ENCODE results near the gene THRB.

Gene THRB

DNA sequence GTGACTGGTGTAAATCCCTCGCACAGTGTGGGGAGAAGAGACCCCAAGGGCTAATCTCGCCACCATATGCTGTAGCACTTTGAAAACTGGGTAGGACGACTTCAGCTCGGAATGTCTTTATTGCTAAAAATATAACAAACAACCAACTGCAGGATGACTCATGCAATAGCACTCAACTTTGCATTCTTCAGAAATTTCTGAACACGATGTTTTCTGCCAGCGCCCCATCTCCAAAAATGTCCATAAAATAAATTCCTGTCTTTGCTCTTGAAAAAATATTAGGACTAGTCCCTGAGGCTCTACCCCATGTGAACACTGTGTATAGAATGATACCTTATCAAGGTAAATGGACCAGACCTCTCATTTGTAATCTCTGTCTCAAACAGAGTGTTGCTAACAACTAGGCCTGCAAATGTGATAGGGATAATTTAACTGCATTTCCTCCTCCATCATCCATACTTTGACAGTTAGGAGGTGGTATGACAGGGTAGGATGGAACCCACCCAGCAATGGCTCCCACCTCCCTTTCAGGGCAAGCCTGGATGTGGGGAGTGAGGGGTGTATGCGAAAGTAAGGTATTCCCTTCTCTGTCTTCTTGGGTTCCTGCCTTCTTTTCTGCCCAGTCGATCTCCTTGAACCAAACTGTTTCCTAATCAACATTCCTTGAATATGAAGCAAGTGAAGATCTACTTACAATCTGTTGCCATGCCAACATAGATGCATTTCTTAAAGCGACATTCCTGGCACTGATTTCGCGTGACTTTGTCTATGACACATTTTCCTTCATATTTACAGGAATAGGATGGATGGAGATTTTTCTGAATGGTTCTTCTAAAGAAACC is 348.4 kb downstream of the THRB start:
- no peak overlapping the region for H3K4me3 Mint-ChIP-seq
- H3K36me3 Mint-ChIP-seq, result no peaks in the 10 kb centered on the region
- no peaks in the 10 kb centered on the region for H3K27me3 Mint-ChIP-seq
- H3K27ac Mint-ChIP-seq, result no peak overlapping the region
- H3K4me1 Mint-ChIP-seq, result no peaks in the 10 kb centered on the region
- no peaks in the 10 kb centered on the region for H3K9me3 Mint-ChIP-seq

DNA sequence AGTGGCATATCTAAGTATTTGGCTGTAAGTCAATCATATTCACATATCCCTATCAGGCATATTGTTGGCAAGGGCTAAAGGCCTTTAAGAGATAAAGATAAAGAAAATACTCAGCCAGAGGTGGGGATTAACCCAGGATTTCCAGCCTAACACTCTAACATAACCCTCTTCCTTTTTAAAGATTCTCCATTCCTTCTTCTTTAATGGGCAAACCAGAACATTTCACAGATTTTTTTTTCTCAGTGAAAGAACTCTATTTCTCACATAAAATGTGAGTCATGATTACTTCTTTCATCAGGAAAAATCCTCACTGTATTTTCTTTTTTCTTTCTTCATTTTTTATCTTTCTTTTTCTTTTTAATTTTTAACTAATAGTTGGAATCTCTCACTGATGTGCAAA is 349.2 kb downstream of the THRB start:
- no peaks in the 10 kb centered on the region for H3K9me3 Mint-ChIP-seq
- no peaks in the 10 kb centered on the region for H3K36me3 Mint-ChIP-seq
- H3K27me3 Mint-ChIP-seq, result no peaks in the 10 kb centered on the region
- no peaks in the 10 kb centered on the region for H3K4me1 Mint-ChIP-seq
- H3K4me3 Mint-ChIP-seq, result no peak overlapping the region
- no peak overlapping the region for H3K27ac Mint-ChIP-seq

DNA sequence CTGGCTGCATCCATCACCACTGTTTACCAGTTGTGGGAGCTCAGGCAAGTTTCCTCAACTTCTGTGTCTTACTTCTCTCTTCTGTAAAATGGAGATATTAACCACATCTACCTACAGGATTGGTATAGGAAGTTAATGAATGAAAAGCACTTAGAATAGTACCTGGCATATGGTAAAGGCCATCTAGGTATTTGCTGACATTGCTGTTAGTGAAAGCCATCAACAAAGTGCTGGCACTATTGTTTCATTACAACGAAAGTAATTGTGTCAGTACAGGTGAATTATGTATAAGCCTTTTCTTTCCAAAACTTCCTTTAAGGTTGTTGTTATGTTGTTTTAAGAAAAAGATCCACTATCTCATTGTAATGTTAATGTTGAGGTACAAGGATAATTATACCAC is 352.5 kb downstream of the THRB start:
- Mint-ChIP-seq H3K27ac (no peak overlapping the region), H3K4me3 (no peak overlapping the region), H3K4me1 (no peaks in the 10 kb centered on the region), H3K36me3 (no peaks in the 10 kb centered on the region), H3K27me3 (no peaks in the 10 kb centered on the region), H3K9me3 (no peaks in the 10 kb centered on the region)

DNA sequence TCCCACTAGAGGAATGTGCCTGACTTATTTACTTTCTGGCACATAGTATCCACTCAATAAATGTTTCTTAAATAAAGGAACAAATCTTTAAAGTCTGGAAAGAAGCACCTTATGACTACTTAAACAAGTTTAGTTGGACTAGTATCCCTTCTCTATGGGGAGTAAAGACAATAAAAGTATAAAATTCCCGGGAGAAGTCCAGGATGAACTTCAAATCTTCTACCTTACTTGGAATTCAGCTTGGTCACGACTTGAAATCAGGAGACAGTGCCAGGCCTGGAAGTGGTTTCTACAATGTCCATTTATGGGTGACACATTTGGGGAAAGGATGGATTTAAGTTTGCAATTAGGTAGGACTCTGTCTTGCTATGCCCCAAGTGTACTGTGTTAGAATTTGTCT is 353.1 kb downstream of the THRB start:
- Mint-ChIP-seq H3K4me1 (no peaks in the 10 kb centered on the region), H3K9me3 (no peaks in the 10 kb centered on the region), H3K27ac (no peak overlapping the region), H3K4me3 (no peak overlapping the region), H3K36me3 (no peaks in the 10 kb centered on the region), H3K27me3 (no peaks in the 10 kb centered on the region)

DNA sequence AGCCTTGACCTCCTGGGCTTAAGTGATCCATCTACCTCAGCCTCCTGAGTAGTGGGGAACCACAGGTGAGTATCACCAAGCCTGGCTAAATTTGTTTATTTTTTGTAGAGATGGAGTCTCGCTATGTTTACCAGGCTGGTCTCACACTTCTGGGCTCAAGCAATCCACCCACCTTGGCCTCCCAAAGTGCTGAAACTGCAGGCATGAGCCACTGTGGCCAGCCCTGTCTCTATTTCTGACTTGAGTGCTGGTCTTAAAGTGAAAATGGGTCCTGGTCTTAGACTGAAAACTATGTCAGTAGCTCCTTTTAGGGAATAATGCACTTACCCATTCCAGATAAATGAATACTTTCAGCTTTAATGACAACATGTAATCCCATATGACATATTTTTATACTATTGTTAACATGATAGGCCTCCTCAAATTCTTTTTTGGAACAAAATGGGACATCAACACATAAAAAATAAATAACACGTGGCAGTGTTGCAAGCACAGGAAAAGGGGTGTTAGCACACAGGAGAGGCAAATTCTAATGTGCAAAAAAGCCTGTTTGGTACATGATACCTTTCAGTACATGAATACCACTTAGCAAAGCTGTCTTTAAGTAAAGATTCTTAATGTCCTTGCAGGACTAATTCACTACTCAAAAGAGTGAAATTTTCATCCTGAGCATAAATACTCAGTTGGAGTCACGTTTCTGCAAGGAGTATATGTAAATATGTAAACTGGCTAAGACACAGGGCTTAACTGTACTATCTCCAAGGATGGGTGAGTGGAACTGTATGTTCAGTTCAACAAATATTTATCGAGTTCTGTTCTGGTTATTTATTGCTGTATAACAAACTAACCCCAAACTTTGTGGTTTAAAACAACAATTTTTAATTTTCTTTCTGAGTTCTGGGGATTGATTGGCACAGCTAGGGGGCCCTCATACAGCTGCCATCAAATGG is 354.9 kb downstream of the THRB start:
- no peaks in the 10 kb centered on the region for H3K27me3 Mint-ChIP-seq
- no peak overlapping the region for H3K27ac Mint-ChIP-seq
- no peaks in the 10 kb centered on the region for H3K4me1 Mint-ChIP-seq
- no peak overlapping the region for H3K4me3 Mint-ChIP-seq
- no peaks in the 10 kb centered on the region for H3K9me3 Mint-ChIP-seq
- no peaks in the 10 kb centered on the region for H3K36me3 Mint-ChIP-seq

DNA sequence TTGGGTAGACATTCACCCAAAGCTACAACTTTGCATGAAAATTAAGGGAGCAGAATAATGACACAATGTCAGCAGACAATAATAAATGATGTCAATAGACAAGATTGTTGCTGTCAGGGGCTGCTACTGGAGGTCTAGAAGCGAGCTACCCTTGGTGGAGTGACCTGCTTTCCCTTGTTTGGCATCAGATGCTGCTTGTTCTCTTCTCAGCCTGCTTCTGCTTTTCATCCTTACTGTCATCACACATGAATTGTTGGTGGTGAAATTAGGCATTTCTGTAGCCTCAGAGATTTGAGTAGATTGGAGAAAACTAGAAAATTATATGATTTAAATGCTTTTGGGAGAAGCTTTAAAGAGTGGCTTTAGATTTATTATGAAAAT is 355.8 kb downstream of the THRB start:
- Mint-ChIP-seq H3K4me1 (no peaks in the 10 kb centered on the region), H3K36me3 (no peaks in the 10 kb centered on the region), H3K27me3 (no peaks in the 10 kb centered on the region), H3K9me3 (no peaks in the 10 kb centered on the region), H3K4me3 (no peak overlapping the region), H3K27ac (no peak overlapping the region)

DNA sequence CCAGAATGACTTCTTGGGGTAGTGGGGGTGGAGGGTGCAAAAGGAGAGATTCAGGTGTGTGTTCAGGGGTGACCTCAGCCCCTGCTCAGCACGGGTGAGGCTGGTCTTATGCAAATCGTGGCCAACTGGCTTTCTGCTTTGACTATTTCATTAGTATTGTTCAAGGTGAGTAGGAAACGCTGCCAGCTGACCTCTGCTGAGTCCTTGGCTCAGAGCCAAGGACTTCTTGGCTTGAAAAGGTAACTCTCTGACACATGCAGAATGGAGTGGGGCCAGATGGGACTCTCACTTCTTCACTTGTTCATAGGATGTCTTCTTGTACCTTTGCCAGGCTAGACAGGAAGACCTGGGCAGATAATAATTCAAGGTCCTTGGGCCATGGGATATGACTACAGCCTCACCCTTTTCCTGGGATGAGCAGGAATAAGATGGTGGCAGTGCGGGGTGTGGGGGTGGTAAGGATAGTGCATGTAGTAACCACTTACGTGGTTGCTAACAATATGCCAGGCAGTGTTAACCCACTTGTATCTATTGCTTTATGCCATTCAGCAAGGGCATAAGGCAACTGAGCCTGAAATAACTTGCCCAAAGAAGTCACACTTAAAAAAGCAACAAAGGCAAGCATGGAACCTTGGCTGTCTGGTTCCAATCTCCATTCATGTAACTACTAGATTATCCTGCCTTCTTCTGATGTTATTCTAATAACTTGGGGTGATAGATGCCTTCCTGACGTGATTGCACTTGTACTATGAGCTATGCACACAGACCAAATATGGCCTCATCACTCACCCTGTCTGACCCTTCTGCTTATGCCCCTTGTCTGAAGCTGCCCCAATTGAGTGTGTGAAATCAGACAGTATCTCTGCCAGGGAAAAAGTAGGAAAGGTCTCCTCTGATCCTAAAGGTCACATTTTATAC is 356.4 kb downstream of the THRB start:
- Mint-ChIP-seq H3K36me3 (no peaks in the 10 kb centered on the region), H3K9me3 (no peaks in the 10 kb centered on the region), H3K27me3 (no peaks in the 10 kb centered on the region), H3K4me3 (no peak overlapping the region), H3K4me1 (no peaks in the 10 kb centered on the region), H3K27ac (no peak overlapping the region)

DNA sequence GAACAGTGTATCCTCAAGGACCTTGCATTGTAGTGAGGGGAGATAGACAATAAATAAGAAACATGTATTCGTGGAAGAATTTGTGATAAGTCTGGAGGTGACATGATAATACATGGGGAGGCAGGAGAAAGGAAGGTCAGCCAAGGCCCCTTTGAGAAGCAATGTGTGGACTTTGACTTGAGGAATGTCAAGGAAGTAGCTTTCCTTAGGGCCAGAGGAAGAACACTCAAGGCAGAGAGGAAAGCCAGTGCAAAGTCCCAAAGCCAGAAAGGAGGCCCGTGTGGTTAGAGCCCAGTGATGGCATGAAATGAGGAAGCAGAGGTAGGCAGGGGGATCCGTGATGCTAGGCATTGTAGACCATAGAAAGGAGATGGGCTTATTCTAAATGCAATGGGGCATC is 357.3 kb downstream of the THRB start:
- no peak overlapping the region for H3K4me3 Mint-ChIP-seq
- H3K36me3 Mint-ChIP-seq, result no peaks in the 10 kb centered on the region
- H3K9me3 Mint-ChIP-seq, result no peaks in the 10 kb centered on the region
- no peak overlapping the region for H3K27ac Mint-ChIP-seq
- H3K4me1 Mint-ChIP-seq, result no peaks in the 10 kb centered on the region
- no peaks in the 10 kb centered on the region for H3K27me3 Mint-ChIP-seq

DNA sequence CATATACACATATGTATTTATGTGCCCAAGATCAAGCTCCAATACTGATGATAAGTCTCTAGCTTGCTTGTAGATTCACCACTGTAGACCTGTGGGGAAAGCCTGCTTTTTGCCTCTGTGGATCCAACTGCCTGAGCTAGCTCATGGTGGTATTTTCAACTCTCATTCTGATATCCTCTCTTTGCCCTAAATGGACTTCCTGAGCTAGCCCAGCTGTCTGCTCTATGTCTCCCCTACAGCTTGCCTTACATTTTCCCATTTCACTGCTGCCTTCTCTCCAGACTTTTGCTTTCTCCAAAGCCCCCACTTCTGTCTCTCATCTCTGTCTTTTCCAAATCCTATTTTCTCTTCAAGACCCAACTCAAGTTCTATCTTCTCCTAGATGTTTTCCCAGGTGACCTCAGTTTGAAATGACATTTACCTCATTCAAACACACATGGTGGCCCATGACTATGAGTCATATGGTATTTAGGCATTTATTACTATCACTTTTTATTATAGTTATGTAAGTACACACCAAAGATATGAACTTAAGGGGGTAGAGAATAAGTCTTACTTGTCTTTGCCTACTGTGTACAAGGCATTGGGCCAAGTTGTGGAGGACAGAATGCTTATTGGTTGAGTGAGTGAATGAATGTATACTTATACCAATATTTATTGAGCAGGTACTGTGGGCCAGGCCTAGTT is 357.9 kb downstream of the THRB start:
- no peak overlapping the region for H3K27ac Mint-ChIP-seq
- H3K4me3 Mint-ChIP-seq, result no peak overlapping the region
- H3K9me3 Mint-ChIP-seq, result no peaks in the 10 kb centered on the region
- no peaks in the 10 kb centered on the region for H3K27me3 Mint-ChIP-seq
- no peaks in the 10 kb centered on the region for H3K36me3 Mint-ChIP-seq
- H3K4me1 Mint-ChIP-seq, result no peaks in the 10 kb centered on the region

DNA sequence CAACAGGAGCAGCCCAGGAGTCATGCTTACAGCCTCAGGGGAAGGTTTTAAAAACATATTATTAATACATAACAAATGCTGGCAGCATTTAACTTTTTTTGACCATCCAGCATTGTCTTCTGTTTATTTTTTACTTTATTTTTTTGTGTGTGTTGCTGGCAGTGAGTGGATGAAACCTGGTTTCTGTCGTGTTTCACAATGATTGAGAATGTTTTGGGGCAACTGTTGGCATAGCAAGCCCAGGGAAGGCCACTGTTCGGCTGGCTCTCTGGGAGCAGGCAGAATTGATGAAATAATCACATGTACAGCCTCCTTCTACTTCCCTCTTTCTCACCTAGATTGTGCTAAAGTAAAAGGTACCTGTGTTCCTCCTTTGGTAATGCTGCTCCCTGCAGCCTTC is 359.4 kb downstream of the THRB start:
- Mint-ChIP-seq H3K4me3 (no peak overlapping the region), H3K27me3 (no peaks in the 10 kb centered on the region), H3K27ac (no peak overlapping the region), H3K4me1 (no peaks in the 10 kb centered on the region), H3K36me3 (no peaks in the 10 kb centered on the region), H3K9me3 (no peaks in the 10 kb centered on the region)

DNA sequence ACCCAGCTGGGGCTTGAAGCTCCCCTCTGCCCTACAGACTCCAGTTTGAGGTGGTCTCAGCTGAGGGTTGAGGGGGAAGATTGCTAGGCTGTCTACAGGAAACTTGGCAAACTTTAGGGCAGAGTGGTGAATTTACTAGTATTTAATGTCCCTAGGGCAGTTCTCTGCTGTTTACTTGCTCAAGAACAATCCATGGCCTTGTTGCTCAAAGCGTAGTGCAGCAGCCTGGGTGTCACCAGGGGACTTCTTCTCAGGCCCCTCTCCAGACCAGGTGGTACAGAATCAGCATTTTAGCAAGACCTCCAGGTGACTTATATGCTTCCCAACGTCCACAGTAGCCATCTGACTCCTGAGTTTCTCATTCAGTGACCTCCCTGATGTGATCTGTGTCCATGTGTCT is 360.7 kb downstream of the THRB start:
- Mint-ChIP-seq H3K9me3 (no peaks in the 10 kb centered on the region), H3K4me3 (no peak overlapping the region), H3K27ac (no peak overlapping the region), H3K36me3 (no peaks in the 10 kb centered on the region), H3K4me1 (no peaks in the 10 kb centered on the region), H3K27me3 (no peaks in the 10 kb centered on the region)

DNA sequence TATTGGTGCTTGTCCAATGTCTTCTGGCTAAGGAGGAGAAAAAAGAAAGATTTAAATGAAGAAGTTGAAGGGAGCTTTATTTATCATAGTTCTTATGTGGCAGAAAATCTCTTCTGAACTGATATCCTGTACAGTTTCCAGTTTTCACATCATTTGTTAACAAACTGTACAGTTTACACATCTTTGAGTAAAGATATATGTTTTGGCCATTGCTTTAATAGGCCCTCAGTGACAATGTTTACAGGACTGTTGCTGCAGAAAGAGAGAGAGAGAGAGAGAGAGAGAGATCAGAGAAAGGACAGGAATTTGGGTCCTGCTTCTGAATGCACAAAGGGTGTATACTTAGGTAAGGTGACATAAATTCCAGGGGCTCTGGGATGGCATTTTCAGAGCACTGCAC is 361.2 kb downstream of the THRB start:
- no peak overlapping the region for H3K27ac Mint-ChIP-seq
- no peaks in the 10 kb centered on the region for H3K4me1 Mint-ChIP-seq
- no peaks in the 10 kb centered on the region for H3K9me3 Mint-ChIP-seq
- H3K4me3 Mint-ChIP-seq, result no peak overlapping the region
- no peaks in the 10 kb centered on the region for H3K27me3 Mint-ChIP-seq
- no peaks in the 10 kb centered on the region for H3K36me3 Mint-ChIP-seq

DNA sequence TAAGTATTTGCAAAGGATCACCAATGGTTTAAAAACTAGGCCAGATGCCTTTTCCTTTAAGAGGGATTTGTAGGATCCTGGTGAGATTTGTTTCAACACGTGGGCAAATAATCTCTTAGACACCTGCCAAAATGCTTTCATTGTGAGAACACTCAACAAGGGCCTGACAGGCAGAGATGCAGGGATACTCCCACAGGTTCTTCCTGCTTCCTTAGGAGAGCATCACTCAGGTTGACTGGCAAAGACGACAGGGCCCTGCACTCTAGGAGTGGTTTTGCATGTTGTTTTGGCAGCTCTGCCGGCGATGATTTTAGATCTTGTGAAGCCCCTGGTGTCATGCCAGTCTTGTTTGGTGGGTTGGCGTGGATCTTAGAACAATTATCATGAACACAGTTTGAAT is 365.1 kb downstream of the THRB start:
- Mint-ChIP-seq H3K36me3 (no peaks in the 10 kb centered on the region), H3K27ac (no peak overlapping the region), H3K9me3 (no peaks in the 10 kb centered on the region), H3K4me3 (no peak overlapping the region), H3K27me3 (no peaks in the 10 kb centered on the region), H3K4me1 (no peaks in the 10 kb centered on the region)

DNA sequence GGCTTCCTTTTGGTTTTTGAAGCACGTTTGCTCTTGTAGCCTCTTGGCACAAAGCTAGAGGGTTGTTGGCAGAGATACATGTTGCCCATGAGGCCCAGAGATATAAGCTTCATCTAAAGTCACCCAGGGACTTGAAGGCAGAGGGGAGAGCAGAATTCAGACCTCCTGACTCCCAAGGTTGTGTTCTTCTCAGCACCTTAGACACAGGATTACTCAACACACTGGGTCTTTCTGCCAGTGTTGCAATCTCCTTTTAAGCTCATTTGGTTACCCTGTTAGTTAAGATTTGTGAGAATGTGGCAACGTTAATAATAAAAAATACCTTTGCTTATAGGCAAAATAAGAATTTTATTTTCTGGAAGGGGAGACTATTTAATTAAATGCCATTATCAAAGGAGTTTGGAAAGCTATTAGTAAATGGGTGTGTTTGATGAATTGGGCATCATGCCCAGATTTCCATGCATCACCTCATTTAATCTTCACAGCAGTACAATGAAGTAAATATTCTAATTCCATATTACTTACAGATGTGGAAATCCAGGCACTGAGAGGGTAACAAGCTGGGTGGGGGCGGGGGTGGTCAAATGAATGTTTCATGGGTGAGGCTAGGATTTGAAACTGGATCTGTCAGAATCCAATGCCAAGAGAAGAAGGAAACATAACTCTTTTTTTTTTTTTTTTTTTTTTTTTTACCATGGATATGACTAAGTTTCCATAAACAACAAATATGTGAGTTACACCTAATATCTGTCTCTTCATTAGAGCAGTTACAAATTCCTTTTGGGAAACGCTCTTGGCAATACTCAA is 366.2 kb downstream of the THRB start:
- no peaks in the 10 kb centered on the region for H3K36me3 Mint-ChIP-seq
- H3K27ac Mint-ChIP-seq, result no peak overlapping the region
- H3K9me3 Mint-ChIP-seq, result no peaks in the 10 kb centered on the region
- H3K4me3 Mint-ChIP-seq, result no peak overlapping the region
- no peaks in the 10 kb centered on the region for H3K27me3 Mint-ChIP-seq
- H3K4me1 Mint-ChIP-seq, result no peaks in the 10 kb centered on the region
